Measurements from ENCODE around the gene PAF1. TPM values are rescaled to one million over a fixed set of nuclear protein-coding genes. Genes with fewer than 3 reads are reported as not detected.

PAF1 gene
- total and polyA plus RNA-seq, 2 of the 13 experiments (the other 11 are each of a cell fraction or from before 2014, with no cell fraction given), result 30.2 to 31.1 TPM

DNA sequence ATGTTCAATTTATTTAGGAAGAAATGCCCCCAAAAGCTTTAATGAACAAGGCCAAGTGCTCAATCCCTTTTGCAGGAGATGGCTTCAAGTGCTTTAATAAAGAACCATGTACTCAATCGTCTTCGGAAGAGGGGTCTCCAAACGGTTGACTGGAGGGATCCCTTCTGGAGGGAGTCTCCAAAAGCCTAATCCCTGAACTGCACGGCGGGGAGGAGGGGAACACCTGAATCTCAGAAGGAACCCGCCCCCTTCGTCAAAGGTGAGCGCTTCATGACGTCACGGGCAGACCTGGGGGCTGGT is 505 bp downstream of the PAF1 start (continued):
- TF ChIP-seq, protein P1, sequence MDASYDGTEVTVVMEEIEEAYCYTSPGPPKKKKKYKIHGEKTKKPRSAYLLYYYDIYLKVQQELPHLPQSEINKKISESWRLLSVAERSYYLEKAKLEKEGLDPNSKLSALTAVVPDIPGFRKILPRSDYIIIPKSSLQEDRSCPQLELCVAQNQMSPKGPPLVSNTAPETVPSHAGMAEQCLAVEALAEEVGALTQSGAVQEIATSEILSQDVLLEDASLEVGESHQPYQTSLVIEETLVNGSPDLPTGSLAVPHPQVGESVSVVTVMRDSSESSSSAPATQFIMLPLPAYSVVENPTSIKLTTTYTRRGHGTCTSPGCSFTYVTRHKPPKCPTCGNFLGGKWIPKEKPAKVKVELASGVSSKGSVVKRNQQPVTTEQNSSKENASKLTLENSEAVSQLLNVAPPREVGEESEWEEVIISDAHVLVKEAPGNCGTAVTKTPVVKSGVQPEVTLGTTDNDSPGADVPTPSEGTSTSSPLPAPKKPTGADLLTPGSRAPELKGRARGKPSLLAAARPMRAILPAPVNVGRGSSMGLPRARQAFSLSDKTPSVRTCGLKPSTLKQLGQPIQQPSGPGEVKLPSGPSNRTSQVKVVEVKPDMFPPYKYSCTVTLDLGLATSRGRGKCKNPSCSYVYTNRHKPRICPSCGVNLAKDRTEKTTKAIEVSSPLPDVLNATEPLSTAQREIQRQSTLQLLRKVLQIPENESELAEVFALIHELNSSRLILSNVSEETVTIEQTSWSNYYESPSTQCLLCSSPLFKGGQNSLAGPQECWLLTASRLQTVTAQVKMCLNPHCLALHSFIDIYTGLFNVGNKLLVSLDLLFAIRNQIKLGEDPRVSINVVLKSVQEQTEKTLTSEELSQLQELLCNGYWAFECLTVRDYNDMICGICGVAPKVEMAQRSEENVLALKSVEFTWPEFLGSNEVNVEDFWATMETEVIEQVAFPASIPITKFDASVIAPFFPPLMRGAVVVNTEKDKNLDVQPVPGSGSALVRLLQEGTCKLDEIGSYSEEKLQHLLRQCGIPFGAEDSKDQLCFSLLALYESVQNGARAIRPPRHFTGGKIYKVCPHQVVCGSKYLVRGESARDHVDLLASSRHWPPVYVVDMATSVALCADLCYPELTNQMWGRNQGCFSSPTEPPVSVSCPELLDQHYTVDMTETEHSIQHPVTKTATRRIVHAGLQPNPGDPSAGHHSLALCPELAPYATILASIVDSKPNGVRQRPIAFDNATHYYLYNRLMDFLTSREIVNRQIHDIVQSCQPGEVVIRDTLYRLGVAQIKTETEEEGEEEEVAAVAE (CRISPR knock-in tag; IDR thresholded peaks at IDR 0.05; ENCODE audit: borderline replicate concordance), result no peak; the same call in 1 of the 2 replicates
- TF ChIP-seq ZNF564 (CRISPR knock-in tag; IDR thresholded peaks at IDR 0.05), result 0 out of 2 replicates have a peak, but pooled peaks have one; percentile 27
- TF ChIP-seq EHMT2 (IDR thresholded peaks at IDR 0.05; ENCODE audit: borderline replicate concordance, low read depth, low read length), result no peak
- no peak for TF ChIP-seq XRCC5 (optimal IDR thresholded peaks at IDR 0.05; ENCODE audit: low read length)
- TF ChIP-seq NCOA5 (CRISPR knock-in tag; IDR thresholded peaks at IDR 0.05), result no peak
- no peak for TF ChIP-seq ZNF143 (CRISPR knock-in tag; IDR thresholded peaks at IDR 0.05)
- no peak for TF ChIP-seq ZNF839 (CRISPR knock-in tag; IDR thresholded peaks at IDR 0.05; ENCODE audit: borderline replicate concordance)
- TF ChIP-seq ZNF317 (CRISPR knock-in tag; IDR thresholded peaks at IDR 0.05), result no peak
- no peak for TF ChIP-seq ZNF720 (CRISPR knock-in tag; IDR thresholded peaks at IDR 0.05)
- TF ChIP-seq, protein P2, sequence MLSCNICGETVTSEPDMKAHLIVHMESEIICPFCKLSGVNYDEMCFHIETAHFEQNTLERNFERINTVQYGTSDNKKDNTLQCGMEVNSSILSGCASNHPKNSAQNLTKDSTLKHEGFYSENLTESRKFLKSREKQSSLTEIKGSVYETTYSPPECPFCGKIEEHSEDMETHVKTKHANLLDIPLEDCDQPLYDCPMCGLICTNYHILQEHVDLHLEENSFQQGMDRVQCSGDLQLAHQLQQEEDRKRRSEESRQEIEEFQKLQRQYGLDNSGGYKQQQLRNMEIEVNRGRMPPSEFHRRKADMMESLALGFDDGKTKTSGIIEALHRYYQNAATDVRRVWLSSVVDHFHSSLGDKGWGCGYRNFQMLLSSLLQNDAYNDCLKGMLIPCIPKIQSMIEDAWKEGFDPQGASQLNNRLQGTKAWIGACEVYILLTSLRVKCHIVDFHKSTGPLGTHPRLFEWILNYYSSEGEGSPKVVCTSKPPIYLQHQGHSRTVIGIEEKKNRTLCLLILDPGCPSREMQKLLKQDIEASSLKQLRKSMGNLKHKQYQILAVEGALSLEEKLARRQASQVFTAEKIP (CRISPR knock-in tag; IDR thresholded peaks at IDR 0.05; ENCODE audit: borderline replicate concordance), result no peak
- TF ChIP-seq SIN3A (IDR thresholded peaks at IDR 0.05; ENCODE audit: borderline replicate concordance, low read depth, low read length), result no peak
- TF ChIP-seq ZNF605 (CRISPR knock-in tag; IDR thresholded peaks at IDR 0.05), result no peak

All from HepG2 (cell line).